HCT116 (cell line): ENCODE data around the gene IFNL2. TPM values are rescaled to one million over a fixed set of nuclear protein-coding genes. Genes with fewer than 3 reads are reported as not detected.

Experiments used
- ATAC-seq: fragments of 200-7000 bp; cut with Tn5 transposase; 2 replicates; pipeline ENCODE4 v1.9.1; 2020; ENCODE audit warnings: mild to moderate bottlenecking, moderate library complexity
- BruUV-seq: library from RNA; stranded (reverse); fragments of 400-500 nt; replicated peaks from 2 replicates; lab custom pipeline; 2021; lab: Mats Ljungman, UMichigan
- CTCF ChIA-PET: fragments of 300-600 bp; sonication (Branson Sonifier 250); formaldehyde crosslinking; loops from one replicate; lab custom pipeline; 2021; ENCODE audit warnings: antibody characterized with exemption; lab: Charles Lee
- POLR2A ChIA-PET: fragments of 300-600, 350-600 bp; sonication (Branson Sonifier 250); formaldehyde crosslinking; loops from one replicate; lab custom pipeline; 2021; ENCODE audit warnings: antibody characterized with exemption; lab: Charles Lee
- RAD21 ChIA-PET, 2 experiments: fragments of 300-600 bp; sonication (Branson Sonifier 250); formaldehyde crosslinking; loops; one replicate each; lab custom pipeline; 2023; ENCODE audit warnings: low total read pairs in 2 of 2; ENCODE audit not compliant: uncharacterized antibody in 2 of 2, unreplicated experiment in 2 of 2, low non-redundant PET in 1 of 2; lab: Charles Lee
- DNase-seq: peaks from one replicate; pipeline ENCODE4 v3.0.0-alpha.2; 2010; ENCODE audit warnings: low read depth, low spot score
- H2AFZ ChIP-seq: fragments of 200-600 bp; shearing (Covaris generic), sonication (generic); 2 replicates; pipeline ENCODE4 v1.6.1; 2017; ENCODE audit warnings: low read depth, mixed run types, mixed read lengths, antibody characterized with exemption, low read length; ENCODE audit not compliant: poor library complexity, severe bottlenecking
- H3K27ac ChIP-seq: 2 replicates; pipeline ENCODE4 v1.5.1; 2012; ENCODE audit warnings: low read depth, low read length
- H3K27me3 ChIP-seq: fragments of 200-600 bp; sonication (generic); 2 replicates; pipeline ENCODE4 v1.6.1; 2016; ENCODE audit warnings: mixed run types, low read length, mixed read lengths; ENCODE audit not compliant: insufficient read depth
- H3K36me3 ChIP-seq, 2 experiments: fragments of 200-500 bp in 1 of 2; fragments of 200-600 bp in 1 of 2; sonication (Bioruptor generic) in 1 of 2; sonication (generic) in 1 of 2; 2 replicates each; pipeline versions ENCODE4 v1.5.1 to v1.6.1; 2014 to 2016; ENCODE audit warnings: low read length in 2 of 2, inconsistent platforms in 1 of 2, mixed read lengths in 1 of 2, mixed run types in 1 of 2; ENCODE audit not compliant: insufficient read depth in 2 of 2, control insufficient read depth in 1 of 2
- H3K4me1 ChIP-seq, 2 experiments: fragments of 200-600 bp in 1 of 2; sonication (generic) in 1 of 2; 2 replicates each; pipeline versions ENCODE4 v1.5.1 to v1.6.1; 2012 to 2017; ENCODE audit warnings: low read length in 2 of 2, inconsistent platforms in 1 of 2, mild to moderate bottlenecking in 1 of 2, mixed read lengths in 1 of 2, mixed run types in 1 of 2, moderate library complexity in 1 of 2; ENCODE audit not compliant: insufficient read depth in 2 of 2, control insufficient read depth in 1 of 2
- H3K4me2 ChIP-seq: fragments of 200-600 bp; sonication (generic); 2 replicates; pipeline ENCODE4 v1.6.1; 2017; ENCODE audit warnings: mixed run types, low read length, mixed read lengths
- H3K4me3 ChIP-seq, 2 experiments: fragments of 200-600 bp in 1 of 2; sonication (generic) in 1 of 2; replicated peaks in 1 of 2; 2 replicates each; pipeline ENCODE4 v1.5.1; 2011 to 2016; ENCODE audit warnings: low read length in 2 of 2, control low read depth in 1 of 2, low read depth in 1 of 2, mild to moderate bottlenecking in 1 of 2, mixed read lengths in 1 of 2, mixed run types in 1 of 2
- H3K79me2 ChIP-seq: fragments of 200-600 bp; sonication (generic); 2 replicates; pipeline ENCODE4 v1.6.1; 2017; ENCODE audit warnings: mild to moderate bottlenecking, mixed run types, low read length, moderate library complexity, mixed read lengths; ENCODE audit not compliant: insufficient read depth
- H3K9ac ChIP-seq: fragments of 200-600 bp; sonication (generic); 2 replicates; pipeline ENCODE4 v1.6.1; 2016; ENCODE audit warnings: low read length, mixed read lengths
- H3K9me2 ChIP-seq: fragments of 200-600 bp; sonication (generic), shearing (Covaris generic); 2 replicates; pipeline ENCODE4 v1.6.1; 2017; ENCODE audit warnings: mixed run types, mild to moderate bottlenecking, moderate library complexity; ENCODE audit not compliant: insufficient read depth
- H3K9me3 ChIP-seq, 2 experiments: fragments of 200-500 bp in 1 of 2; fragments of 200-600 bp in 1 of 2; sonication (Bioruptor generic) in 1 of 2; sonication (generic) in 1 of 2; 2 replicates each; pipeline ENCODE4 v1.6.1; 2014 to 2017; ENCODE audit warnings: low read length in 2 of 2, mixed read lengths in 2 of 2, inconsistent platforms in 1 of 2, low read depth in 1 of 2, mild to moderate bottlenecking in 1 of 2, mixed run types in 1 of 2, moderate library complexity in 1 of 2; ENCODE audit not compliant: control insufficient read depth in 1 of 2, insufficient read depth in 1 of 2
- H4K20me1 ChIP-seq: fragments of 200-600 bp; sonication (generic), shearing (Covaris generic); 2 replicates; pipeline ENCODE4 v1.6.1; 2017; ENCODE audit warnings: mixed run types, mild to moderate bottlenecking, moderate library complexity; ENCODE audit not compliant: insufficient read depth
- CTCF ChIP-seq, 3 experiments: fragments of 200-600 bp in 1 of 3; sonication (generic) in 1 of 3; IDR thresholded peaks in 2 of 3; conservative IDR thresholded peaks in 1 of 3; 2 replicates each; pipeline ENCODE4 v1.5.1; 2012 to 2017; ENCODE audit warnings: low read depth in 2 of 3, low read length in 2 of 3, antibody characterized with exemption in 1 of 3, borderline replicate concordance in 1 of 3, control low read depth in 1 of 3, mild to moderate bottlenecking in 1 of 3, mixed read lengths in 1 of 3, mixed run types in 1 of 3, moderate library complexity in 1 of 3; ENCODE audit not compliant: insufficient read depth in 1 of 3
- ELF1 ChIP-seq: IDR thresholded peaks from 2 replicates; pipeline ENCODE4 v1.6.1; 2012; ENCODE audit warnings: low read depth, borderline replicate concordance
- FOSL1 ChIP-seq: IDR thresholded peaks from 2 replicates; pipeline ENCODE4 v1.6.1; 2012; ENCODE audit warnings: low read depth
- POLR2AphosphoS5 ChIP-seq: IDR thresholded peaks from 2 replicates; pipeline ENCODE4 v1.6.1; 2011; ENCODE audit warnings: mild to moderate bottlenecking, low read depth, low read length, moderate library complexity
- RAD21 ChIP-seq: IDR thresholded peaks from 2 replicates; pipeline ENCODE4 v1.6.1; 2012; ENCODE audit warnings: low read depth, mild to moderate bottlenecking
- REST ChIP-seq: IDR thresholded peaks from 2 replicates; pipeline ENCODE4 v1.6.1; 2012; ENCODE audit warnings: low read depth
- TCF7L2 ChIP-seq: IDR thresholded peaks from 2 replicates; pipeline ENCODE4 v1.7.0; 2011; ENCODE audit warnings: borderline replicate concordance, inconsistent platforms; ENCODE audit not compliant: insufficient read depth, insufficient read length; ENCODE audit errors: extremely low read depth
- YY1 ChIP-seq: IDR thresholded peaks from 2 replicates; pipeline ENCODE4 v1.6.1; 2011; ENCODE audit warnings: low read length, low read depth, moderate library complexity, mild to moderate bottlenecking; ENCODE audit not compliant: insufficient replicate concordance; ENCODE audit errors: extremely low read depth
- ZFX ChIP-seq: fragments of 450-650 bp; IDR thresholded peaks from 2 replicates; pipeline ENCODE4 v1.6.1; 2017
- intact Hi-C: fragments of 100-400 bp; cut with micrococcal nuclease; formaldehyde crosslinking; loops from 2 replicates; pipeline ENCODE4 v1.10.0; 2022
- total RNA-seq: library from RNA; stranded (reverse); gene quantifications from one replicate; pipeline ENCODE4 v1.2.1, GENCODE V29; 2021; ENCODE audit not compliant: unreplicated experiment
- TF ChIP-seq, protein P1 (sequence below): IDR thresholded peaks from 2 replicates; pipeline ENCODE4 v1.6.1; 2011; ENCODE audit warnings: mild to moderate bottlenecking, low read length, moderate library complexity; ENCODE audit not compliant: insufficient replicate concordance; ENCODE audit errors: extremely low read depth

The IFNL2 gene
- total RNA-seq, 1 experiment from 2014 or later, result not detected

DNA sequence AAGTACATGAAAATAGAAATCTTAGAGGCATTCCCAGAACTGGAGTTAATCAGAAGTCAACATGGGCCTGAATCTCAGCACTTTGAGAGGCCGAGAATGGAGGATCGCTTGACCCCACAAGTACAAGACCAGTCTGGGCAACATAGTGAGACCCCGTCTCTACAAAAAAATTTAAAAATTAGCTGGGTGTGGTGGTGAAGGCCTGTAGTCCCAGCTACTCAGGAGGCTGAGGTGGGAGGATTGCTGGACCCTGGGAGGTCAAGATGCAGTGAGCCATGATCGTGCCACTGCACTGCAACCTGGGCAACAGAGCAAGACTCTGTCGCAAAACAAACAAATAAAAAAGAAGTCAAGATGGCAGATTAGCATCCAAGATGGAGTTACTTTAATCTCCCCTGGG is 8.5 kb downstream of the IFNL2 start:
- H3K36me3 ChIP-seq, result no peaks in the 10 kb centered on the region
- H3K4me1 ChIP-seq, result peaks cover 3 to 8% of the 10 kb centered on the region in 2 experiments
- no peak for TF ChIP-seq YY1
- TF ChIP-seq CTCF (IDR thresholded peaks at IDR 0.05 in 2 of 3, conservative IDR thresholded peaks at IDR 0.05 in 1 of 3; ENCODE audit: borderline replicate concordance in 1 of 3, insufficient read depth in 1 of 3, low read depth in 2 of 3, low read length in 2 of 3), result no peak
- no peak for TF ChIP-seq REST
- TF ChIP-seq, protein P1, sequence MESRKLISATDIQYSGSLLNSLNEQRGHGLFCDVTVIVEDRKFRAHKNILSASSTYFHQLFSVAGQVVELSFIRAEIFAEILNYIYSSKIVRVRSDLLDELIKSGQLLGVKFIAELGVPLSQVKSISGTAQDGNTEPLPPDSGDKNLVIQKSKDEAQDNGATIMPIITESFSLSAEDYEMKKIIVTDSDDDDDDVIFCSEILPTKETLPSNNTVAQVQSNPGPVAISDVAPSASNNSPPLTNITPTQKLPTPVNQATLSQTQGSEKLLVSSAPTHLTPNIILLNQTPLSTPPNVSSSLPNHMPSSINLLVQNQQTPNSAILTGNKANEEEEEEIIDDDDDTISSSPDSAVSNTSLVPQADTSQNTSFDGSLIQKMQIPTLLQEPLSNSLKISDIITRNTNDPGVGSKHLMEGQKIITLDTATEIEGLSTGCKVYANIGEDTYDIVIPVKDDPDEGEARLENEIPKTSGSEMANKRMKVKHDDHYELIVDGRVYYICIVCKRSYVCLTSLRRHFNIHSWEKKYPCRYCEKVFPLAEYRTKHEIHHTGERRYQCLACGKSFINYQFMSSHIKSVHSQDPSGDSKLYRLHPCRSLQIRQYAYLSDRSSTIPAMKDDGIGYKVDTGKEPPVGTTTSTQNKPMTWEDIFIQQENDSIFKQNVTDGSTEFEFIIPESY, result no peak
- TF ChIP-seq RAD21, result no peak
- TF ChIP-seq FOSL1, result no peak
- TF ChIP-seq ZFX, result no peak
- TF ChIP-seq ELF1, result no peak
- TF ChIP-seq TCF7L2, result no peak
- TF ChIP-seq POLR2AphosphoS5, result no peak
- H3K27ac ChIP-seq, result no peak overlapping the region
- no peaks in the 10 kb centered on the region for H3K79me2 ChIP-seq
- no peaks in the 10 kb centered on the region for H3K9me2 ChIP-seq
- H3K27me3 ChIP-seq, result no peaks in the 10 kb centered on the region
- H3K9ac ChIP-seq, result no peak overlapping the region
- H3K4me3 ChIP-seq, result no peak overlapping the region
- POLR2A ChIA-PET, result no interaction called here
- DNase-seq (no peak), ATAC-seq (no peak)
- no peak overlapping the region for H2AFZ ChIP-seq
- RAD21 ChIA-PET, result no interaction called here
- intact Hi-C loops, result no loop called here
- no peaks in the 10 kb centered on the region for H4K20me1 ChIP-seq
- no TSS peak for BruUV-seq
- CTCF ChIA-PET, result no interaction called here
- no peak overlapping the region for H3K4me2 ChIP-seq
- H3K9me3 ChIP-seq, result no peaks in the 10 kb centered on the region
